Adipocyte (in vitro differentiated cells): Measurements from ENCODE around the gene DPEP2NB.
"Not testable (repeated sequence)": the region's sequence is repeated elsewhere in the genome, so short reads cannot be mapped to it uniquely, and the experiment has no call there.

ENCODE experiments used
- DNase-seq: peaks from one replicate; pipeline ENCODE4 v3.0.0-alpha.2; 2015; ENCODE audit warnings: low read depth
- H3K27me3 ChIP-seq: replicated peaks from 2 replicates; pipeline ENCODE4 v1.7.0; 2013; ENCODE audit warnings: mild to moderate bottlenecking, low read length, moderate library complexity; ENCODE audit not compliant: control insufficient read depth, insufficient read depth
- H3K36me3 ChIP-seq: 2 replicates; pipeline ENCODE4 v1.7.0; 2013; ENCODE audit warnings: low read length, mild to moderate bottlenecking, moderate library complexity; ENCODE audit not compliant: control insufficient read depth, insufficient read depth, severe bottlenecking
- H3K4me1 ChIP-seq: 2 replicates; pipeline ENCODE4 v1.7.0; 2013; ENCODE audit warnings: mild to moderate bottlenecking, low read length, moderate library complexity; ENCODE audit not compliant: control insufficient read depth, insufficient read depth
- H3K4me3 ChIP-seq: 2 replicates; pipeline ENCODE4 v1.7.0; 2013; ENCODE audit warnings: mild to moderate bottlenecking, low read length, moderate library complexity
- H3K9ac ChIP-seq: 2 replicates; pipeline ENCODE4 v1.7.0; 2013; ENCODE audit warnings: mild to moderate bottlenecking, low read length, moderate library complexity
- H3K9me3 ChIP-seq: 2 replicates; pipeline ENCODE4 v1.7.0; 2013; ENCODE audit warnings: mild to moderate bottlenecking, low read length, moderate library complexity; ENCODE audit not compliant: control insufficient read depth

Gene DPEP2NB

GRCh38 chr16:67977469-67978227, 38.1 kb downstream of the DPEP2NB start:
- H3K4me3 ChIP-seq: no peak overlapping the region
- H3K9ac ChIP-seq: no peak overlapping the region
- no peaks in the 10 kb centered on the region for H3K36me3 ChIP-seq
- no peaks in the 10 kb centered on the region for H3K4me1 ChIP-seq
- peaks cover 27% of the 10 kb centered on the region for H3K27me3 ChIP-seq
- no peak for DNase-seq
- no peaks in the 10 kb centered on the region for H3K9me3 ChIP-seq

GRCh38 chr16:67977005-67977404, 38.7 kb downstream of the DPEP2NB start:
- H3K27me3 ChIP-seq: peaks cover 27% of the 10 kb centered on the region
- no peak overlapping the region for H3K9ac ChIP-seq
- no peaks in the 10 kb centered on the region for H3K9me3 ChIP-seq
- H3K4me3 ChIP-seq: no peak overlapping the region
- no peaks in the 10 kb centered on the region for H3K4me1 ChIP-seq
- DNase-seq: no peak
- no peaks in the 10 kb centered on the region for H3K36me3 ChIP-seq

GRCh38 chr16:67976205-67976604, 39.5 kb downstream of the DPEP2NB start:
- DNase-seq: no peak
- no peaks in the 10 kb centered on the region for H3K36me3 ChIP-seq
- no peaks in the 10 kb centered on the region for H3K9me3 ChIP-seq
- no peaks in the 10 kb centered on the region for H3K4me1 ChIP-seq
- peaks cover 27% of the 10 kb centered on the region for H3K27me3 ChIP-seq
- no peak overlapping the region for H3K9ac ChIP-seq
- no peak overlapping the region for H3K4me3 ChIP-seq

GRCh38 chr16:67975321-67976105, 40.2 kb downstream of the DPEP2NB start:
- Histone ChIP-seq H3K9me3 (no peaks in the 10 kb centered on the region), H3K36me3 (no peaks in the 10 kb centered on the region)

GRCh38 chr16:67972285-67972684, 43.4 kb downstream of the DPEP2NB start:
- not testable (repeated sequence) for H3K9me3 ChIP-seq, DNase-seq, H3K9ac ChIP-seq, H3K36me3 ChIP-seq, H3K4me1 ChIP-seq, H3K4me3 ChIP-seq
- H3K27me3 ChIP-seq: peaks cover 11% of the 10 kb centered on the region

More at GRCh38 chr16:67975321-67976105, 40.2 kb downstream of the DPEP2NB start:
- DNase-seq: no peak
- H3K4me3 ChIP-seq: no peak overlapping the region
- H3K4me1 ChIP-seq: no peaks in the 10 kb centered on the region
- H3K9ac ChIP-seq: no peak overlapping the region
- H3K27me3 ChIP-seq: peaks cover 25% of the 10 kb centered on the region

GRCh38 chr16:67971111-67971510, 44.6 kb downstream of the DPEP2NB start:
- Histone ChIP-seq H3K27me3 (peaks cover under 1% of the 10 kb centered on the region), H3K9me3 (no peaks in the 10 kb centered on the region), H3K9ac (no peak overlapping the region), H3K4me3 (no peak overlapping the region), H3K36me3 (no peaks in the 10 kb centered on the region), H3K4me1 (peaks cover 19% of the 10 kb centered on the region)
- no peak for DNase-seq

- Histone ChIP-seq H3K4me1 (peaks cover 33% of the 10 kb centered on the region), H3K9me3 (no peaks in the 10 kb centered on the region), H3K27me3 (no peaks in the 10 kb centered on the region), H3K9ac (peak overlapping the region; percentile 97), H3K36me3 (no peaks in the 10 kb centered on the region), H3K4me3 (peak overlapping the region; percentile 92)
- no peak for DNase-seq
These were observed 46.3 kb downstream of the DPEP2NB start for GRCh38 chr16:67969254-67970039.

- Histone ChIP-seq H3K9me3 (no peaks in the 10 kb centered on the region), H3K4me1 (peaks cover 41% of the 10 kb centered on the region), H3K9ac (peak within 1 kb of the TSS; percentile 97), H3K36me3 (no peaks in the 10 kb centered on the region), H3K4me3 (peak within 1 kb of the TSS; percentile 92), H3K27me3 (no peaks in the 10 kb centered on the region)
- DNase-seq: peak; percentile 92
These were observed 47.1 kb downstream of the DPEP2NB start, which contains the start of gene SLC12A4 for GRCh38 chr16:67968400-67969253. Gene SLC12A4, minus strand, starts transcription at chr16:67968637. Its CDS starts 84 bp downstream, at chr16:67968553.

GRCh38 chr16:67967958-67968399, 47.7 kb downstream of the DPEP2NB start:
- Histone ChIP-seq H3K4me1 (peaks cover 48% of the 10 kb centered on the region), H3K27me3 (no peaks in the 10 kb centered on the region), H3K36me3 (peaks cover under 1% of the 10 kb centered on the region), H3K4me3 (peak overlapping the region; percentile 92), H3K9ac (peak overlapping the region; percentile 97), H3K9me3 (no peaks in the 10 kb centered on the region)
- DNase-seq: peak; percentile 86

- Histone ChIP-seq H3K9ac (peak overlapping the region; percentile 97), H3K4me1 (peaks cover 54% of the 10 kb centered on the region), H3K4me3 (peak overlapping the region; percentile 92), H3K9me3 (no peaks in the 10 kb centered on the region), H3K27me3 (no peaks in the 10 kb centered on the region), H3K36me3 (peaks cover 6% of the 10 kb centered on the region)
- DNase-seq: peak; percentile 51
These were observed 48.3 kb downstream of the DPEP2NB start for GRCh38 chr16:67967183-67967957.
